HG02973 (cell line): Measurements from ENCODE around the gene RASAL1.

Experiments used
- ATAC-seq: cut with Tn5 transposase; IDR thresholded peaks from one replicate; pipeline ENCODE4 v1.9.1; 2021; ENCODE audit warnings: moderate library complexity; ENCODE audit not compliant: unreplicated experiment

The RASAL1 gene

DNA sequence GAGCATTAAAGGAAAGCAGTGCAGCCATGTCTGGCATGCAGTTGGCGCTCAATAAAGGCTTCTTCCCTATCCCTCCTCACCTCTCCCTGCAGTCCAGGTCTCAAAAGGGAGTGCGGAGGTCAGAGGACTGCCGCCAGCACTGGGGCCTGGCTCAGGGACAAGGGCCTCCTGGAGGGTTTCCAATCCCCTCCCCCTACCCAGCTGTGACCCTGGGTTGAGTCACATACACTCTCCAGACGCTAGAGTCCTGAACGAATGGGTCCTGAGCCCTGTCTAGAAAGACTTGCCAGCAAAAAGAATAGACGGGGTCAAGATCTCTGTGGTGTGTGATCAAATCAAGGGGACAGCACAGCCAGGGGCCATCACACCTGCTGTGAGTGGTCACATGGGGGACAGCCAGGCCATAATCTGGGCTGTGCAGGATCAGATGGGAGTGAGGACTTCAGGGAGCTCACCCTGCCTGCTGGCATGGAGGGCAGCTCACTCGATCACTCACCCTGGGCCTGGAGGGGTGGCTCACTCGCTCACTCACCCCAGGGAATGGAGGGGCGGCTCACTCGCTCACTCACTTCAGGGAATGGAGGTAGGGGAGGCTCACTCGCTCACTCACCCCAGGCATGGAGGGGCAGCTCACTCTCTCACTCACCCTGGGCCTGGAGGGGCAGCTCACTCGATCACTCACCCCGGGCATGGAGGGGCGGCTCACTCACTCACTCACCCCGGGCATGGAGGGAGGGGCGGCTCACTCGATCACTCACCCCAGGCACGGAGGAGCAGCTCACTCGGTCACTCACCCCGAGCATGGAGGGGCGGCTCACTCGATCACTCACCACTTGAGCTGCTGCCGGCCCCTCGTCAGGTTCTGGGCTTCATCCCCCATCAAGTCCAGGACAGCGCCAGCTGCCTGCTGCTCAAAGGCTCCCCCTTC lies 26.8 kb upstream of the RASAL1 start:
- ATAC-seq = no peak

DNA sequence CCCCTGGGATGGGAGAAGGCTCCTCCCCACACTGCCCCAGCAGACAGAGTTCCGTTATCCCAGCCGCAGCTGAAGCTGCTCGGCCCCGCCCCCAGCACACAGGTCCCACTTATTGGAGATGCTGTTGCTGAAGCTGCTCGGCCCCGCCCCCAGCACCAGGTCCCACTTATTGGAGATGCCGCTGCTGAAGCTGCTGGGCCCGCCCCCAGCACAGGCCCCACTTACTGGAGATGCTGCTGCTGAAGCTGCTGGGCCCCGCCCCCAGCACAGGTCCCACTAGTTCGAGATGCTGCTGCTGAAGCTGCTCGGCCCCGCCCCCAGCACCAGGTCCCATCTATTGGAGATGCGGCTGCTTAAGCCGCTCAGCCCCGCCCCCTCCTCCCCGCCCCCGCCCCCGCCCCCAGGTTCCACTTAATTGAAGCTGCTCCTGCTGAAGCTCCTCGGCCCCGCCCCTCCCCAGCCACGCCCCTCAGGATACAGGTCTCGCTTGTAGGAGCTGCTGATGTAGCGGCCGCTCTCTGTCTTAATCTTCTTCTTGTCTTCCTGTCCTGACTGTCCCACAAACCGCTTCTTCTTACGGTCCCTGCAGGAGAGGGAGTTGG lies 26.0 kb upstream of the RASAL1 start:
- no peak for ATAC-seq

- ATAC-seq = no peak
Measured at GRCh38 chr12:113159937-113160336, 24.4 kb upstream of the RASAL1 start.

DNA sequence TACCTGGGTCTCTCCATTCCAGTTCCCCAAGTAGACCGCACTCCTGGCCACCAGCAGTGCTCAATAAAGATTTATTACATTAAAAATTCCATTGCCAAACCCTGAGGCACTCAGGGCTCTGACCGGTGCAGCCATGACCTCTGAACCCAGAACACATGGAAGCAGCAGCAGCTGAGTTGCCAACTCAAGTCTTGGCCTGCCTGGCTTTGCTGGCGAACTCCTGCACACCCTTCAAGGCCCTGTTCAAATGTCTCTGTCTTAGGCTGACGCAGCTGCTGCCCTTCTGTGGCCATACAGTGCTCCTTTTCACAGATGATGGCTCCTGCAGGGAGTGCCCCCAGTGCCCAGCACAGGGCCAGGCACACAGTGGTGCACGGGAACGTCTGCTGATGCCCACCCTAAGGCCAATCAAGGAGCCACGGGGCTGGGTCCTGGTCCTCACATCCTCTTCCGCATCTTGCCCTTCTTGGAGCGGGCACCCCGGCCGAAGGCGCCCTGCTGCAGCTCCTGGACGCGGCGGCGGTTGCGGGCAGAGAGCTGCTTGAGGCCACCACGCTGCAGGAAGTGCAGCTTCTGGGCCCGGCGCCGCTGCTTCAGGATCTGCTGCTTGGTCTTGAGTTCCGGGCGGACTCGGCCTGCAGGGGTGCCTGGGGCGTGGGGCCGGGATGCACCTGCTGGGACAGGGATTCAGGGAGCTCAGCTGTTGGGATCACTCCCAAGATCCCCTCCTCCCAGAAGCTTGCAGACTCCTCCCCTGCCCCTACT lies 23.1 kb upstream of the RASAL1 start:
- ATAC-seq = no peak

GRCh38 chr12:113157218-113157859 lies 21.8 kb upstream of the RASAL1 start:
- ATAC-seq = no peak

GRCh38 chr12:113155646-113156045 lies 20.1 kb upstream of the RASAL1 start:
- no peak for ATAC-seq

GRCh38 chr12:113155060-113155459 lies 19.5 kb upstream of the RASAL1 start:
- no peak for ATAC-seq

DNA sequence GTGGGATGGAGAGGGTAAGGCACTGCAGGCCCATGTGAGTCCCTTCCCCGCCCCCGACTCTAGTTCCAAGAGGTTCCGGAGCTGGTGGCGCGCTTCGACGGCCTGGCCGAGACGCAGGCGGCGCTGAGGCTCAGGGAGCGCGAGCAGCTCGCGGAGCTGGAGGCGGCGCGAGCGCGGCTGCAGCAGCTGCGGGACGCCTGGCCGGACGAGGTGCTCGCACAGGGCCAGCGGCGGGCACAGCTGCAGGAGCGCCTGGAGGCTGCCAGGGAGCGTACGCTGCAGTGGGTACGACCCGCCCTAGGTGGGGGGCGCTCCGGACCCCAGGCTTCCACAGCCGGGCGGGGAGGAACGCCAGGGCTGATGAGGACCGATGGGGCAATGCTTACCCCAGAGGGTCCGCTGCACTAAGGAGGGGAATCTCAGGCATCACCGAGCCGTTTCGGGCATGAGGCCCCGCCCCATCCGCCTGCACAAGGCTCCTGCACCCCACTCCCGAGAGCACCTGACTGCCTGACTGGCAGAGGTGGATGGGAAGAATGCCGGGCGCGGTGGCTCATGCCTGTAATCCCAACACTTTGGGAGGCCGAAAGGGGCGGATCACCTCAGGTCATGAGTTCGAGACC lies 18.9 kb upstream of the RASAL1 start:
- ATAC-seq = no peak

- ATAC-seq = peak; percentile 53
Measured at GRCh38 chr12:113152835-113153814, 17.6 kb upstream of the RASAL1 start.

DNA sequence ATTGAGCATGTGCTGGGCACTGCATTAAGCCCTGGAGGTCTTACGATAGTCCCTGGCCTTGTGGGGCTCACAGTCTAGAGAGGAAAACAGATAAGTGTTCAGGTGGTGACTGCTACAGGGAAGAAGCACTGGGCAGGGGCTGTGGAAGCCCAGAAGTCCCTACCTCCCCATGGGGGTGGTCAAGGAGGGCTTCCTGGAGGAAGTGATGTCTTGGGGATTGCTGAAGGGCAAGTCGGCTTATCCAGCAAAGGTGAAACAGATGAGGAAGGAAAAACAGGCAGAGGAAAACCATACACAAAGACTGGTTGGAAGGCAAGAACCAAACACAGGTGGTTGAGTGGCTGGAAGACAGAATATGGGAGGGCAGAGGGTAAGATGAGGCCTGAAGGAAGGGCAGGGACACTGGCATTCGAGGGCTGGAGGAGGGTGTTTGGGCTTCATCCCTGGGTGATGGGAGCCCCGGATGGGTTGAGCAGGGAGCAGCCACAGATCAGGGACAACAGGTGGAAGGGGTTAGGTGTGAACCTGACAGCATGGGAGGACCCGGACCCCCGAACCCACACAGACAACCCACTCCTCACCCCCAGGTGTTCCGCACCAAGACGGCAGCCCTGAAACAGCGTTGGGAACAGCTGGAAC lies 16.8 kb upstream of the RASAL1 start:
- ATAC-seq = no peak

DNA sequence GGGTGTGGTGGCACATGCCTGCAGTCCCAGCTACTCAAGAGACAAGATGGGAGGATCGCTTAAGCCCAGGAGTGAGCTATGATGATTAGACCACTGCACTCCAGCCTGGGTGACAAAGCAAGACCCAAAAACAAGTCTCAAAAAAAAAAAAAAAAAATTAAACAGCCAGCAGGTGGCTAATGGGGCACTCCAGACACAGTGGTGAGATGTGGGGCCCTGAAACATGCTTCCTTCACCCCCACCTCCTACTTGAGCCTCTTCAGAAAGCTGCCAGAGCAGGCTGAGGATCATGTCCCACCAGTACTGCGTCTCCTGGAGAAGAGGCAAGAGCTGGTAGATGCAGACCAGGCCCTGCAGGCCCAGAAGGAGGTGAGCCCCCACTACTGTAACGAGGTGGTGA lies 16.1 kb upstream of the RASAL1 start:
- no peak for ATAC-seq

DNA sequence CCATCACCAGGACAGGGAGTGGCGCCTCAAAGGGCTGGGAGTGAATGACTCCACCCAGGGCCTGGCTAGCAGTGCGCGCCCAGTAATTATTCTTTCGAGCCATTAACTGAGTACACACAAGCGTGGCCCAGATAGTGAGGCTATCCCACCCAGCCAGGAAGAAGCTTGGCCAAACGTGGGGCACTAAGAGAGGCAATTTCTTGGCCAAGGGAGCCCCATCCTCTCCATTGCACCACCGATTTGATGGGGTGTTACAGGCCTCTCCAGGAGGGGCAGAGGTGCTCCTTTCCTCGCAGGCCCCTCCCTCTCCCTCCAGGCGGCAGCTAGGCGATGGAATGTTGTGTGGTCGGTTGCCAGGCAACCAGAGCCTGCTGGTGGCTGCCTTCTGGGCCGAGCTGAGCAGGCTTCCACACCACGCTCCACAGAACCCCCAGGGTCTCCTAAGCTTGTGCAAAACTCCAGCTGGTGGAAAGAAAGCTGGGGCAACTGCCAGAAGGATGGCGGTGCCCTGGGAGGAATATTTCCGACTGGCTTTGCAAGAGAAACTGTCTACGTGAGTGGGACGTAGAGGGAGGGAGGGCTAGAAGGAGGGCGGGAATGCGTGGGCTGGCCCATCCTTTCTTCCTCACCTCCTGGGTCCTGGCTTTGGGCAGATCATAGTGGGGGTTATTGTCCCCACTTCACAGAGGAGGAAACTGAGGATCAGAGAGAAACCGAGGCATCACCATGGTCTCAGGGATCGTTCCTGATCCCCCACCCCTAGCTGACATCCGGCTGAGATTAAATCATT lies 14.0 kb upstream of the RASAL1 start, which contains the start of gene CFAP73:
TSS of gene CFAP73 (plus strand) at position 364 of the 790 bp plus-strand sequence. CDS start at position 498, 134 bp downstream.
- no peak for ATAC-seq

DNA sequence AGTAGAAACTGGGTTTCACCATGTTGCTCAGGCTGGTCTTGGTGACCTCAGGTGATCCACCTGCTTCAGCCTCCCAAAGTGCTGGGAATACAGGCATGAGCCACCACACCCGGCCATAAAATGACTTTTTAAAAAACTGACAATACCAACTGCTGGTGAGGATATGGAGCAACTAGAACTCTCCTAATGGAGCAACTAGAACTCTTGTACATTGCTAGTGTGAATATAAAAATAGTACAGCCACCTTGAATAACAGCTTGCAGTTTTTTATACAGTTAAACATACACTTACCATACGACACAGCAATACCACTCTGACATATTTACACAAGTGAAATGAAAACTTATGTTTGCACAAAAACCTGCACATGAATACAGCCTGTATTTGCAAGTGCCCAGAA lies 11.4 kb upstream of the RASAL1 start:
- no peak for ATAC-seq

- no peak for ATAC-seq
Measured at GRCh38 chr12:113145720-113146551, 10.4 kb upstream of the RASAL1 start.

DNA sequence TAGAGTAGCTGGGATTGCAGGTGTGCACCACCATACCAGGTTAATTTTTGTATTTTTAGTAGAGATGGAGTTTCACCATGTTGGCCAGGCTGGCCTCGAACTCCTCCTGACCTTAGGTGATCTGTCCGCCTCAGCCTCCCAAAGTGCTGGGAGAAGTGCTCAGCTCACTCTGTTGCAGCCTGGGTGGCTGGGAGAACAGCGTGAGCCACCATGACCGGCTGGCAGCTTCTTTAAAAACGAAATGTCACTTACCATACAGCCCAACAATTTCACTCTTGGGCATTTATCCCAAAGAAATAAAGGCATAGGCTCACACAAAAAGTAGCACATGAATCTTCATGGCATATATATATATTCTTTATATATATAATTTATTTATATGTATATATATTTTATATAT lies 9.2 kb upstream of the RASAL1 start:
- ATAC-seq = no peak

DNA sequence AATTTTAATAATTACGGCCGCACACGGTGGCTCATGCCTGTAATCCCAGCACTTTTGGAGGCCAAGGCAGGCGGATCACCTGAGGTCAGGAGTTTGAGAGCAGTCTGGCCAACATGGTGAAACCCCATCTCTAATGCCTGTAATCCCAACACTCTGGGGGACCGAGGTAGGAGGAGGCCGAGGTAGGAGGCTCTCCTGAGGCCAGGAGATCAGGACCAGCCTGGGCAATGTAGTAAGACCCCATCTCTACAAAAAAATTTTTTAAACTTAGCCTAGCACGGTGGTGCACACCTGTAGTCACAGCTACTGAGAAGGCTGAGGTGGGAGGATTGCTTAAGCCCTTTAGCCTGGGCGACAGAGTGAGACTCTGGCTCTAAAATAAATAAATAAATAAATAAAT lies 8.4 kb upstream of the RASAL1 start:
- no peak for ATAC-seq

DNA sequence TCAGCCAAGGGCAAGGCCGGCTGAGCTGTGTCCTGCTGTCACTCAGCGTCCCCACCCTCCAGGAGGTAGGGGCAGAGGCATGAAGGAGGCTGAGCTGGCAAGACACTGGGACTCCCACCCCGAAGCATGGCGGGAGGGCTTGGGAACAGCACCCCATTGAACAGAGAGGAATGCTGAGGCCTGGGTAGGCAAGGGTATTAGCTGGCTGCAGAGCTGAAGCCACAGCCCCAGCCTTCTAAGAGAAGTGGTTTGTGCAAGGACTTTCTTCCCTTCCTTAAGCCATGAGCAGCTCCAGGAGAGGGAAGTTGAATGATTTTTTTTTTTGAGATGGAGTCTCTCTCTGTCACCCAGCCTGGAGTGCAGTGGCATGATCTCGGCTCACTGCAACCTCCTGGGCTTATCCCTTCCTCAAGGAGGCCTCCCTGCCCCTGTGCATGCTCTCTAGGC lies 7.3 kb upstream of the RASAL1 start:
- no peak for ATAC-seq
